Mesenchymal stem cell (in vitro differentiated cells and primary cell): ENCODE results near the gene ASTN2.

Source experiments
- DNase-seq: peaks from one replicate; pipeline ENCODE4 v3.0.0-alpha.2; 2013
- H2AFZ ChIP-seq: one replicate; pipeline ENCODE4 v1.6.1; 2013; ENCODE audit warnings: low read depth, mild to moderate bottlenecking, control low read depth, inconsistent platforms, low read length, moderate library complexity
- H2AK5ac ChIP-seq: 2 replicates; pipeline ENCODE4 v1.6.1; 2013; ENCODE audit warnings: low read length, moderate library complexity, mild to moderate bottlenecking, inconsistent platforms; ENCODE audit not compliant: severe bottlenecking
- H2BK120ac ChIP-seq: one replicate; pipeline ENCODE4 v1.6.1; 2013; ENCODE audit warnings: low read depth, mild to moderate bottlenecking, inconsistent platforms, low read length, moderate library complexity
- H2BK12ac ChIP-seq, 2 experiments: one replicate each; pipeline ENCODE4 v1.6.1; 2013; ENCODE audit warnings: inconsistent platforms in 2 of 2, low read length in 2 of 2, mild to moderate bottlenecking in 2 of 2, moderate library complexity in 2 of 2, control low read depth in 1 of 2
- H2BK15ac ChIP-seq: one replicate; pipeline ENCODE4 v1.6.1; 2013; ENCODE audit warnings: mild to moderate bottlenecking, low read depth, inconsistent platforms; ENCODE audit not compliant: poor library complexity, severe bottlenecking
- H2BK5ac ChIP-seq: 2 replicates; pipeline ENCODE4 v1.6.1; 2013; ENCODE audit warnings: low read depth, mild to moderate bottlenecking, low read length, control low read depth, inconsistent platforms; ENCODE audit not compliant: poor library complexity, severe bottlenecking
- H3K14ac ChIP-seq, 2 experiments: one replicate each; pipeline ENCODE4 v1.6.1; 2013; ENCODE audit warnings: inconsistent platforms in 2 of 2, low read length in 2 of 2, control low read depth in 1 of 2, mild to moderate bottlenecking in 1 of 2, moderate library complexity in 1 of 2
- H3K18ac ChIP-seq, 2 experiments: one replicate each; pipeline ENCODE4 v1.6.1; 2013; ENCODE audit warnings: inconsistent platforms in 2 of 2, low read length in 2 of 2, control low read depth in 1 of 2, low read depth in 1 of 2, mild to moderate bottlenecking in 1 of 2
- H3K23ac ChIP-seq, 2 experiments: one replicate each; pipeline ENCODE4 v1.6.1; 2013; ENCODE audit warnings: inconsistent platforms in 2 of 2, low read length in 2 of 2, mild to moderate bottlenecking in 2 of 2, moderate library complexity in 2 of 2, control low read depth in 1 of 2
- H3K27ac ChIP-seq: 2 replicates; pipeline ENCODE4 v1.5.1; 2013; ENCODE audit warnings: mild to moderate bottlenecking, moderate library complexity, low read length, control low read depth, inconsistent platforms; ENCODE audit not compliant: poor library complexity, severe bottlenecking
- H3K27me3 ChIP-seq, 2 experiments: 2 replicates each; pipeline versions ENCODE4 v1.6.1 to v1.7.0; 2013; ENCODE audit warnings: low read length in 2 of 2, mild to moderate bottlenecking in 2 of 2, moderate library complexity in 2 of 2, control low read depth in 1 of 2, inconsistent platforms in 1 of 2; ENCODE audit not compliant: control insufficient read depth in 1 of 2, insufficient read depth in 1 of 2
- H3K36me3 ChIP-seq, 2 experiments: 2 replicates each; pipeline versions ENCODE4 v1.6.1 to v1.7.0; 2013; ENCODE audit warnings: low read length in 2 of 2, control low read depth in 1 of 2, inconsistent platforms in 1 of 2, low read depth in 1 of 2, mild to moderate bottlenecking in 1 of 2; ENCODE audit not compliant: insufficient read depth in 2 of 2, control insufficient read depth in 1 of 2
- H3K4ac ChIP-seq, 2 experiments: one replicate each; pipeline ENCODE4 v1.6.1; 2013; ENCODE audit warnings: inconsistent platforms in 2 of 2, low read length in 2 of 2, mild to moderate bottlenecking in 2 of 2, moderate library complexity in 2 of 2, control low read depth in 1 of 2, low read depth in 1 of 2
- H3K4me1 ChIP-seq: 2 replicates; pipeline ENCODE4 v1.6.1; 2013; ENCODE audit warnings: low read depth, low read length, control low read depth; ENCODE audit not compliant: control insufficient read depth, insufficient read depth
- H3K4me2 ChIP-seq: 2 replicates; pipeline ENCODE4 v1.6.1; 2013; ENCODE audit warnings: low read length, mild to moderate bottlenecking, inconsistent platforms; ENCODE audit not compliant: poor library complexity, severe bottlenecking
- H3K4me3 ChIP-seq, 2 experiments: 2 replicates each; pipeline versions ENCODE4 v1.5.1 to v1.7.0; 2013; ENCODE audit warnings: low read length in 2 of 2, mild to moderate bottlenecking in 2 of 2, control low read depth in 1 of 2, low read depth in 1 of 2; ENCODE audit not compliant: insufficient read depth in 1 of 2
- H3K79me1 ChIP-seq: replicated peaks from 2 replicates; pipeline ENCODE4 v1.6.1; 2013; ENCODE audit warnings: mild to moderate bottlenecking, control low read depth, low read length, inconsistent platforms; ENCODE audit not compliant: poor library complexity, severe bottlenecking
- H3K9ac ChIP-seq: 2 replicates; pipeline ENCODE4 v1.7.0; 2013; ENCODE audit warnings: mild to moderate bottlenecking, low read length, moderate library complexity
- H3K9me3 ChIP-seq: 2 replicates; pipeline ENCODE4 v1.7.0; 2013; ENCODE audit warnings: mild to moderate bottlenecking, low read length; ENCODE audit not compliant: control insufficient read depth
- H4K8ac ChIP-seq: one replicate; pipeline ENCODE4 v1.6.1; 2013; ENCODE audit warnings: inconsistent platforms, mild to moderate bottlenecking, low read length, moderate library complexity
- H4K91ac ChIP-seq: one replicate; pipeline ENCODE4 v1.6.1; 2013; ENCODE audit warnings: mild to moderate bottlenecking, low read length, inconsistent platforms
- WGBS: methylation state at CpG from one replicate; pipeline ENCODE4 v1.1.7; 2013; ENCODE audit warnings: mixed read lengths; 5-methylcytosine and 5-hydroxymethylcytosine counted together

The ASTN2 gene

DNA sequence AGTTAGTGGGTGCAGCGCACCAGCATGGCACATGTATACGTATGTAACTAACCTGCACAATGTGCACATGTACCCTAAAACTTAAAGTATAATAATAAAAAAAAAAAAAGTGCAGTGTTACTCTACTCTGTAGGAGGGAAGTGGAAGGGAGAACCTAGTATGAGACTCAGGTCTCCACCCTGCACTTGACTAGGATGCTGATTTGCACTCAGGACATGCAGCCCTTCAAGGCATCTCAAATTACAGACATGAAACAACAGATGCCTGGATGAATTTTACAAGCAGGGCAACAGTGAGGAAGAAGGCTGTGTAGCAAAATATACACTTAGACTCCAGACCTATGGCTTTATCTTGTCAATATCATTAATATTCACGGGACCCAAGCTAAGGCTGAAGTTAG is 711.2 kb downstream of the ASTN2 start:
- H2BK12ac ChIP-seq, result no peak overlapping the region
- no peak overlapping the region for H2BK120ac ChIP-seq
- H3K4ac ChIP-seq, result no peak overlapping the region
- H2AK5ac ChIP-seq, result no peak overlapping the region
- no peak overlapping the region for H3K23ac ChIP-seq
- peaks cover 9 to 54% of the 10 kb centered on the region in 2 experiments for H3K36me3 ChIP-seq
- no peak overlapping the region for H4K91ac ChIP-seq
- peaks cover 3% of the 10 kb centered on the region for H3K4me1 ChIP-seq
- DNase-seq, result no peak
- H3K4me3 ChIP-seq, result no peak overlapping the region
- no peaks in the 10 kb centered on the region for H3K9me3 ChIP-seq
- no peak overlapping the region for H2BK15ac ChIP-seq
- H3K18ac ChIP-seq, result no peak overlapping the region
- H3K79me1 ChIP-seq, result peaks cover 20% of the 10 kb centered on the region
- no peak overlapping the region for H3K4me2 ChIP-seq
- no peaks in the 10 kb centered on the region for H3K27me3 ChIP-seq
- H3K14ac ChIP-seq, result no peak overlapping the region
- no peak overlapping the region for H2BK5ac ChIP-seq
- no peak overlapping the region for H2AFZ ChIP-seq
- 100% methylated on average over 1 of the region's 3 CpGs for WGBS
- no peak overlapping the region for H3K27ac ChIP-seq
- no peak overlapping the region for H3K9ac ChIP-seq
- no peak overlapping the region for H4K8ac ChIP-seq

DNA sequence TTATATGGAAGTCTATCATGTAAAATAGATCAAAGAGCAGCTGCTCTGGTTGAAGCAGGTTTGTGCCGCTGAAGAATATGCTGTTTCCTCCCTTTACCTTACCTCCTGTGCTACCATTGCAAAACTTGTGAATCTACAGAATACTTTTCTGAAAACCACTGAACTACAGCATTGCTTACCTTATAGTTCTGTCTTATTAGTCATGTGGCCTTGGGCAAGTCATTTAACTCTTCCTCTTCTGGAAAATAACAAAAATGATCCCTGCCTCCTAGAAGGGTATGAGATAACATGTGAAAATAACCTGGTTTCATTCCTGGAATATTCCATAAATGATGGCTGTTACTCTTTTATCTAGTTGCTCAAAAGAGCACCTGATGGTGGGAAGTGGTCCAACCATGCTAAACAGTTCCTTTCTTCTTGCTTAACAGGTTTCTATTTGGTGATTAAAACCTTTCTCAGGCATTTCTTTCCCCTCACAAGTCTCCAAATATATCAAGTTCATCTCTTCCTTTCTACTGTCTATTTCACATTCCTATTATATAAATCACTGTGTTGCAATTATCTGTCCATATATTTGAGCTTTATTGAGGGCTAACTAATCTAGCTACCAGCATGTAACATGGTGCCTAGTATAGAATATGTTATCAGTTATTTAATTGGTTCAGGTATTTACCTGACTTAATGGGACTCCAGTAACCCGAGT is 712.8 kb downstream of the ASTN2 start:
- H4K8ac ChIP-seq, result no peak overlapping the region
- H3K23ac ChIP-seq, result no peak overlapping the region
- no peak overlapping the region for H3K27ac ChIP-seq
- no peak overlapping the region for H2BK12ac ChIP-seq
- peaks cover 21 to 67% of the 10 kb centered on the region in 2 experiments for H3K36me3 ChIP-seq
- no peak overlapping the region for H2AFZ ChIP-seq
- H3K14ac ChIP-seq, result no peak overlapping the region
- DNase-seq, result no peak
- no peak overlapping the region for H3K4me2 ChIP-seq
- H4K91ac ChIP-seq, result no peak overlapping the region
- H2BK15ac ChIP-seq, result no peak overlapping the region
- no peaks in the 10 kb centered on the region for H3K27me3 ChIP-seq
- H2AK5ac ChIP-seq, result no peak overlapping the region
- no peak overlapping the region for H2BK120ac ChIP-seq
- peaks cover 30% of the 10 kb centered on the region for H3K79me1 ChIP-seq
- no peak overlapping the region for H3K18ac ChIP-seq
- H3K9me3 ChIP-seq, result no peaks in the 10 kb centered on the region
- H3K4me1 ChIP-seq, result peaks cover 7% of the 10 kb centered on the region
- no peak overlapping the region for H3K4ac ChIP-seq
- 73% methylated on average over 2 of the region's 2 CpGs for WGBS
- no peak overlapping the region for H3K9ac ChIP-seq
- H3K4me3 ChIP-seq, result no peak overlapping the region
- H2BK5ac ChIP-seq, result no peak overlapping the region

DNA sequence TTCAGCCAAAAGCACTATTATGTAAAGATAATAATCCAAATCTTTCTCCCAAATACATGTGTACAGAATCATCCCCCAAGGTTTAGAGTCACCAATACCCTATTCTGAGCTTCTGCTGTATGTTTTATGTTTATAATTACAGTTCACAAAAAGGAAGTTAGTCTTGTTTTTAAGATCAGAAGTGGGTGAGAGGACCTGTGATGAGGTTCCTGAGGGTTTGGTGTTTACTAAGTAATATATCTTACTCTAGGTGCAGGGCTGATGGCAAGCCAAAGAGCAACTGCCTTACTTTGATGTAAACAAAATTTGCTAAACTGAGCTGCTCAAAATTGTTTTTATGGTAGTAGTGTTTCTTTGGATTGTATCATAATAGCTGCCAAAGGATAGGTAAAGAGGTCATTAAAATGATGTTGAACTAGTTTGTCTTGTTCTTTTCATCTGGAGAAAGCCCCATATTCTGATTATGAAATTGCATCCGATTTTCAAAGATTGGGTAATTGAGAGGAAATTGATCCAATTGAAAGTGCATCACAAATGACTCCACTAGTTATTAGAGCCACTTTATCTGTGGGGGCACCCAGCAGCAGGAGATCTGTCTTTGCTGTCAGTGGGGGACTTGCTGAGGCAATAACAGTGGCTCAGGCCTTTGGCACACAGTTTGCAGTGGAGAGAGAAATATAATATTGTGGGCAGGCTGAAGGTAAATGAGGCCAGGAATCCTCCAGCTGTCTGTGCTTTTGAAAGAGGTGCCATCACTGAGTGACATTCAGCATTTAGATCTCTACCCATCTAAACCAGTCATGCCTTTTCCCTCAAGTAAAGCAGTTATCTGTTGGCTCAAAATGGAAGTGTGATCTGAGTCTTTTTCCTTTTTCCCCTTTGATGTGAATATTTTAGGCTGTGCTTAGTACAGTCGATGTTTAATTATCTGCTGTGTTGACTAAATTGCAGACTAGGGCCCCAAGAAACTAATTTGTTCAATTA is 713.7 kb downstream of the ASTN2 start:
- H3K4me2 ChIP-seq, result no peak overlapping the region
- no peak overlapping the region for H3K14ac ChIP-seq
- peaks cover 21 to 67% of the 10 kb centered on the region in 2 experiments for H3K36me3 ChIP-seq
- H2AK5ac ChIP-seq, result no peak overlapping the region
- H3K4me3 ChIP-seq, result no peak overlapping the region
- no peaks in the 10 kb centered on the region for H3K27me3 ChIP-seq
- no peak overlapping the region for H3K9ac ChIP-seq
- no peak overlapping the region for H3K27ac ChIP-seq
- H3K4me1 ChIP-seq, result peaks cover 7% of the 10 kb centered on the region
- no peak overlapping the region for H3K18ac ChIP-seq
- H3K79me1 ChIP-seq, result peaks cover 28% of the 10 kb centered on the region
- WGBS, result 100% methylated on average over 1 of the region's 2 CpGs
- no peaks in the 10 kb centered on the region for H3K9me3 ChIP-seq
- H4K91ac ChIP-seq, result no peak overlapping the region
- H3K4ac ChIP-seq, result no peak overlapping the region
- H2AFZ ChIP-seq, result no peak overlapping the region
- H2BK120ac ChIP-seq, result no peak overlapping the region
- no peak for DNase-seq
- no peak overlapping the region for H3K23ac ChIP-seq
- H2BK5ac ChIP-seq, result no peak overlapping the region
- H2BK12ac ChIP-seq, result no peak overlapping the region
- no peak overlapping the region for H4K8ac ChIP-seq
- H2BK15ac ChIP-seq, result no peak overlapping the region

DNA sequence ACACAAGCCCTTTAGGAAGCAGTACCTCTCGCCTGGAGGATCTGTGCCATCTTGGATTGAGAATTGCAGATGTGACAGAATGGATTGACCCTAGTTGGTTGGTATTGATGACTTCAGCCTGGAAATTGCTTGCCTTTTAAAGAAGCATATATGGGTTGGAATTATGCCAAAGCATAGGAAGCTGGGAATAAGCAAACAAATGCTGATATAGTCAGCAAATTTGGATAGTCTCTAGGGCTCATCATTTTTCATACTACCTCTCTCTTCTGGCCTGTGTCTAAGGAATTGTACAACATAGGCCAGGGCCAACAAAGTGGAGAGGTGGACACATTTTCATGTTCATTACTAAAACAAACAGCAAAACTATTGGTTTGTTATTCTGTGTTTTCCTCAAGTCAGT is 714.6 kb downstream of the ASTN2 start:
- H4K91ac ChIP-seq, result no peak overlapping the region
- peaks cover 7% of the 10 kb centered on the region for H3K4me1 ChIP-seq
- H3K4me2 ChIP-seq, result no peak overlapping the region
- H3K4me3 ChIP-seq, result no peak overlapping the region
- no peak overlapping the region for H2BK15ac ChIP-seq
- no peaks in the 10 kb centered on the region for H3K27me3 ChIP-seq
- no peak overlapping the region for H3K14ac ChIP-seq
- H2BK12ac ChIP-seq, result no peak overlapping the region
- H3K23ac ChIP-seq, result no peak overlapping the region
- no peak overlapping the region for H2AK5ac ChIP-seq
- DNase-seq, result no peak
- H2AFZ ChIP-seq, result no peak overlapping the region
- no peak overlapping the region for H3K4ac ChIP-seq
- WGBS, result 100% methylated on average over 1 of the region's 1 CpG
- H2BK120ac ChIP-seq, result no peak overlapping the region
- H3K36me3 ChIP-seq, result peaks cover 21 to 73% of the 10 kb centered on the region in 2 experiments
- no peak overlapping the region for H3K18ac ChIP-seq
- H3K27ac ChIP-seq, result no peak overlapping the region
- no peak overlapping the region for H3K9ac ChIP-seq
- no peak overlapping the region for H2BK5ac ChIP-seq
- no peak overlapping the region for H4K8ac ChIP-seq
- peaks cover 28% of the 10 kb centered on the region for H3K79me1 ChIP-seq
- no peaks in the 10 kb centered on the region for H3K9me3 ChIP-seq
